ENCODE results near the gene IGSF22. TPM values are rescaled to one million over a fixed set of nuclear protein-coding genes. Genes with fewer than 3 reads are reported as not detected.
"Not testable (repeated sequence)": the region's sequence is repeated elsewhere in the genome, so short reads cannot be mapped to it uniquely, and the experiment has no call there.

IGSF22 gene
- total RNA-seq, 1 donor from 2014 or later: 0.58 TPM

DNA sequence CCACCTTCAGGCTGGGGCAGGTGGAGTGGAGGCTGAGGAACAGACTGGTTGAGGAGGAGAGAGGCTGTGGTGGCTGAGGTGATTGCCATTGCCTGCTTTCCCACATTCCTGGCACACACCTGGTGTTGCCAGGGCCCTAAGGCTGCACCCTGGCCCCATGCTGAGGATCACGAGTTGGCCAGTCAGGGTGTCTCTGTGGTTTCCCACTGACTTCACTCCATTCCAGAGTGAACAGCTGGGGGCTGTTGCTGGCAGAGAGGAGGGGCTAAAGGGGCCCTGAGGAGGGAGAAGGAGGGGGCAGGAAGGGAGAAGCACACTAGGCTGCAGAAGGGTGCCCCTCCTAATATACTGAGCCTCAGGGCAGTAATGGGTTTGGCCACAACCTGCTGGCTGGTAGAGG lies 25.6 kb downstream of the IGSF22 start:
- intact Hi-C loops (cut with DNase I): no loop called here
- no peak for ATAC-seq
- DNase-seq (ENCODE audit: low spot score): no peak

GRCh38 chr11:18699848-18700261 lies 26.1 kb downstream of the IGSF22 start:
- peak; percentile 31 for ATAC-seq
- DNase-seq (ENCODE audit: low spot score): no peak

GRCh38 chr11:18699269-18699596 lies 26.8 kb downstream of the IGSF22 start:
- ATAC-seq (no peak), DNase-seq (ENCODE audit: low spot score) (no peak)
- intact Hi-C loops (cut with DNase I): no loop called here

More at GRCh38 chr11:18699848-18700261, 26.1 kb downstream of the IGSF22 start:
- intact Hi-C loops (cut with DNase I): no loop called here

- ATAC-seq (peak; percentile 95), DNase-seq (ENCODE audit: low spot score) (peak; percentile 96)
- intact Hi-C loops (cut with DNase I): no loop called here
Observed at GRCh38 chr11:18698341-18699268, 27.4 kb downstream of the IGSF22 start, which contains the start of gene TMEM86A. TMEM86A (plus strand) TSS chr11:18698779; CDS start chr11:18698887, 108 bp downstream.

DNA sequence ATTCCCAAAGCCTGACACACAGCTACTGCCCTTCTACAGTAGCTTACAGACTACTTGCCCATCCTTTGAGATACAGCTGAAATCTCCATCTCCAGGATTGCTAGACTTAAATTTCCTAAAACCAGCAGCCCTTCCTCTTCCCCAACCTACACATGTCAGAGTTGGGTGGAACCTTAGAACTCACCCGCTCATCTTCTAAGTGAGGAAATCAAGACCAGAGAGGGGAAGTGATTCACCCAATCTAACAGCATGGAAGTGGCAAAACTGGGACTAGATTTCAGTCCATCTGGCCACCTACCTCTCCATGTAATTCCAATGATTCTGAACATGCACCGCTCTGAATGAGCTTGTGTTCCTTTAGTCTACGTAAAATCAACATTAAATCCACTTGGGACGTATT lies 28.4 kb downstream of the IGSF22 start:
- intact Hi-C loops (cut with DNase I): no loop called here
- DNase-seq (ENCODE audit: low spot score) (no peak), ATAC-seq (no peak)

GRCh38 chr11:18696638-18697225 lies 29.3 kb downstream of the IGSF22 start:
- intact Hi-C loops (cut with DNase I): no loop called here
- ATAC-seq (no peak), DNase-seq (ENCODE audit: low spot score) (no peak)

DNA sequence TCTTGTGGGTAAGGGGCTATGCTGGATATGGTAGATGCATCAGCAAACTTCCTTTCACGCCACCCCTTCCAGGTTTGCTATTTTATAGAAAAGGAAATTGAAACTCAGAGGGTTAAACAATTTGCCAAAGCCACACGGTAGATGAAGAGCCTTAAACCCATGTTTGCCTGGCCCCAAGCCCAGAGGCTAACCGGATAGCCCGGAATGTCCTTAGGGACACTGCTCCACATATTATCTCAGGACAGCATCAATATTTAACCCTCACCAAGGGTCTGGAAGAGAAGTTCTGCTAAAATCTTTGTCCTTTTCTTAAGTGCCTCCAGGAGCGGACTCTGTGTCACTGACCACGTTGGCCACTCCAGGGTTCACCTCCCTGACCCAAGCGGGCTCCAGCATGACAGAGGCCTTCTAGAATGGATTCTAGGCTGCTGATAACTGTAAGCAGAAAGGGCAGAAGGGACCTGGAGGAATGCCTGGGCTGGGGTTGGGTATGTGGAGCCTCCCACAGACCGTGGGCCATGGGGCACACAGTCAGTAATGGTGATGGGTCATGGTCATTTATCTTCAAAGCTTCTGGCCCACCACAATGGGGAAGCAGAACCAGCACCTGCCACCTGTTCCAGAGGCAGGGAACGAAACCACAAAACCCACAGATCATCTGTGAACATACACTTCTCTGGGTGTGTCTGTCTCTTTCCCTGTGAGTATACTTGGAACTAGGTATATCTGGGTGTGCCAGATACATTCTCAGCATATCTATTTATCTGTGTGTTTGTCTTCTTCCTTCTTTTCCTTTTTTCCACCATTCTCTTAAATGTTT lies 32.8 kb downstream of the IGSF22 start:
- ATAC-seq (no peak), DNase-seq (ENCODE audit: low spot score) (no peak)
- intact Hi-C loops (cut with DNase I): no loop called here

- DNase-seq (ENCODE audit: low spot score); ATAC-seq; intact Hi-C loops (cut with DNase I): not testable (repeated sequence)
Observed at GRCh38 chr11:18691467-18692140, 34.4 kb downstream of the IGSF22 start.

- intact Hi-C loops (cut with DNase I): no loop called here
- no peak for DNase-seq (ENCODE audit: low spot score)
- ATAC-seq: no peak
Observed at GRCh38 chr11:18684267-18684666, 41.7 kb downstream of the IGSF22 start.

DNA sequence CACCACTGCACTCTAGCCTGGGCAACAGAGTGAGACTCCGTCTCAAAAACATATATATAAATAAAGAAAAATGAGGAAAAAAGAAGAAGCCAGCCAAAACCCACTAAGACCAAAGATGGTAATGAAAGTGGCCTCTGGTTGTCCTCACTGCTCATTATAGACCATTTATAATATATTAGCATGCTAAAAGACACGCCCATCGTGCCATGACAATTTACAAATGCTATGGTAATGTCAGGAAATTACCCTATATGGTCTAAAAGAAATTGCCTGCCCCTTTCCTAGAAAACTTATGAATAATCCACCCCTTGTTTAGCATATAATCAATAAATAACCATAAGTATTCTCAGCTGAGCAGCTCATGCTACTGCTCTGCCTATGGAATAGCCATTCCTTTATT lies 43.5 kb downstream of the IGSF22 start:
- DNase-seq (ENCODE audit: low spot score): no peak
- intact Hi-C loops (cut with DNase I): no loop called here
- no peak for ATAC-seq

DNA sequence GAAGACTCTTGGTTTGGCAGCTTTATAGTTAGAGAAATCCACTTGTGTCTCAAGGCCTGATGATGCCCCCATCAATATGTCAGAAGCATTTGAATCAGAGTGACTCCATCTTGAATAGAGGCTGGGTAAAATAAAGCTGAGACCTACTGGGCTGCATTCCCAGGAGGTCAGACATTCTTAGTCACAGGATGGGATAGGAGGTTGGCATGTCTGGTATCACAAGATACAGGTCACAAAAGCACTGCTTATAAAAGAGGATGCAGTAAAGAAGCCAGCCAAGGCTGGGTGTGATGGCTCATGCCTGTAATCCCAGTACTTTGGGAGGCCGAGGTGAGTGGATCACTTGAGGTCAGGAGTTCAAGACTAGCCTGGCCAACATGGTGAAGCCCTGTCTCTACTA lies 44.0 kb downstream of the IGSF22 start:
- intact Hi-C loops (cut with DNase I); ATAC-seq; DNase-seq (ENCODE audit: low spot score): not testable (repeated sequence)

GRCh38 chr11:18677560-18677959 lies 48.4 kb downstream of the IGSF22 start:
- DNase-seq (ENCODE audit: low spot score) (no peak), ATAC-seq (no peak)
- intact Hi-C loops (cut with DNase I): no loop called here

GRCh38 chr11:18676803-18677202 lies 49.2 kb downstream of the IGSF22 start:
- intact Hi-C loops (cut with DNase I): no loop called here
- DNase-seq (ENCODE audit: low spot score) (no peak), ATAC-seq (no peak)

DNA sequence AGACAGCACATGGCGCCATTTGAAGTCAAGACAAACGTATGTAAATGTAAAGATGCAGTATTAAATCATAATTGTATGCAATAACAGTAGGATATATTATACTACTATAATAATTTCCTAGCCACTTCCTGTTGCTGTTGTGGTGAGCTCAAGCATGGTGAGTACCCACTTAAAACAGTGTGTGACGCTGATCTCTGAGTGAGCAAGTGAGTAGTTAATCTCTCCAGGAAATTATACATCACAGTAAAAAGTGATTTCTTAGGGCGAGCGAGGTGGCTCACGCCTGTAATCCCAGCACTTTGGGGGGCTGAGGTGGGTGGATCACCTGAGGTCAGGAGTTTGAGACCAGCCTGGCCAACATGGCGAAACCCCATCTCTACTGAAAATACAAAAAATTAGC lies 53.8 kb downstream of the IGSF22 start:
- ATAC-seq; DNase-seq (ENCODE audit: low spot score); intact Hi-C loops (cut with DNase I): not testable (repeated sequence)

DNA sequence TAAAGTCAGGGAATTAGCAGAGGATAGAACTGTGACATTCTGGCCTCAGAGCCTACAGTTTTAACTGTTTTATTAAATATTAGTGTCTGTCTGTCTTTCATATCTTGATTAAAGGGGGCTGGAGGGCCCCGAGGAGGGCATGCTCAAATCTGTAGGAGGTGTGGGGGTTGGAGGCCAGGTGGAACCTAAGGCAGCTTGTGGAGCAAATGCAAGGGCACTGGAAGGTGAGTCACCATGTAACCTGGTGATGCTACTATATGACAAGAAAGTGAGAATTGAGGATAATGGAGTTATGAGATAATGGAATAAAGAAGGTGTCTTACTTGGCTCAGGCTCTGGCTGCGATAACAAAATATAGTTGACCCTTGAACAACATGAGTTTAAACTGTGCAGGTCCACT lies 54.7 kb downstream of the IGSF22 start:
- intact Hi-C loops (cut with DNase I): no loop called here
- DNase-seq (ENCODE audit: low spot score) (no peak), ATAC-seq (no peak)

GRCh38 chr11:18669711-18670110 lies 56.3 kb downstream of the IGSF22 start:
- ATAC-seq: no peak
- DNase-seq (ENCODE audit: low spot score): no peak
- intact Hi-C loops (cut with DNase I): no loop called here

GRCh38 chr11:18669219-18669596 lies 56.8 kb downstream of the IGSF22 start:
- ATAC-seq (no peak), DNase-seq (ENCODE audit: low spot score) (no peak)
- intact Hi-C loops (cut with DNase I): no loop called here

DNA sequence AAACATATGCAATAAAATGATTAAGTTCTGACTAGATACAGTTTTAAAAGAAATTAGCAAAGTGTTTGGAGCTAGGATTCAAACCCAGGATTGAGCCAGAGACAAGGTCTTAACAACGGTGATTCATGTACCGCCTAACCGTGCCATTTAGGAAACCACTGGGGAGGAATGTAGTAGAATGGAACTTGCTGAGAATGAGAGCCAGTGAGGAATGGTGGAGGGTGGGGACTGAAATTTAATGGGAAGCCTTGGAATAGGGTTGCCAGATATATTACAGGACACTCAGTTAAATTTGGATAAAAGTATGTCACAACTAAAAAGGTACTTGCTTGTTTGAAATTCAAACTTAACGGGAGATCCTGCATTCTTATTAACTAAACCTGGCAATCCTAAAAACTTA lies 57.9 kb downstream of the IGSF22 start:
- intact Hi-C loops (cut with DNase I): no loop called here
- no peak for DNase-seq (ENCODE audit: low spot score)
- ATAC-seq: no peak

DNA sequence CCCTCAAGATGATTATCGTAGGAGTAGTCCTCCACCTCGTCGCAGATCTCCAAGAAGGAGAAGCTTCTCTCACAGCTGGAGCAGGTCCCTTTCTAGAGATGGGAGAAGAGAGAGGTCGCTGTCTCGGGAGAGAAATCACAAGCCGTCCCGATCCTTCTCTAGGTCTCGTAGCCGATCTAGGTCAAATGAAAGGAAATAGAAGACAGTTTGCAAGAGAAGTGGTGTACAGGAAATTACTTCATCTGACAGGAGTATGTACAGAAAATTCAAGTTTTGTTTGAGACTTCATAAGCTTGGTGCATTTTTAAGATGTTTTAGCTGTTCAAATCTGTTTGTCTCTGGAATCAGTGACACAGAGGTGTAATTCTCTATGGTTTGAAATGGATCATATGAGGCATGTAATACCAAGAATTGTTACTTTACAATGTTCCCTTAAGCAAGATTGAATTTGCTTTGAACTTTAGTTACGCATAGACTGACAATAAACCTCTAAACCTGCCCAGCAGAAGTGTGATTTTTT lies 60.6 kb downstream of the IGSF22 start:
- ATAC-seq; intact Hi-C loops (cut with DNase I); DNase-seq (ENCODE audit: low spot score): not testable (repeated sequence)

All from sciatic nerve (tissue), 2 donors.